Astrocyte (in vitro differentiated cells and primary cell): ENCODE measurements around the gene STARD13. TPM values are rescaled to one million over a fixed set of nuclear protein-coding genes. Genes with fewer than 3 reads are reported as not detected.

Experiments used
- DNase-seq: peaks from one replicate; pipeline ENCODE4 v3.0.0-alpha.2; 2010; ENCODE audit warnings: low read depth
- FAIRE-seq: peaks from 2 replicates; lab custom pipeline; 2011; peaks lifted over from hg19 to GRCh38; lab: Jason Lieb, UNC
- H2AFZ ChIP-seq: 2 replicates; pipeline ENCODE4 v1.6.0; 2012; ENCODE audit warnings: low read depth, low read length, inconsistent platforms
- H3K27ac ChIP-seq: 2 replicates; pipeline ENCODE4 v1.5.1; 2011; ENCODE audit warnings: low read depth, low read length, inconsistent platforms
- H3K27me3 ChIP-seq: 2 replicates; pipeline ENCODE4 v1.6.0; 2011; ENCODE audit warnings: low read length, inconsistent platforms; ENCODE audit not compliant: insufficient read depth
- H3K36me3 ChIP-seq: 2 replicates; pipeline ENCODE4 v1.5.1; 2011; ENCODE audit warnings: low read length, inconsistent platforms; ENCODE audit not compliant: insufficient read depth
- H3K4me1 ChIP-seq: 2 replicates; pipeline ENCODE4 v1.5.1; 2011; ENCODE audit warnings: low read length, inconsistent platforms; ENCODE audit not compliant: insufficient read depth
- H3K4me2 ChIP-seq: 2 replicates; pipeline ENCODE4 v1.6.0; 2012; ENCODE audit warnings: low read length, inconsistent platforms
- H3K4me3 ChIP-seq: 2 replicates; pipeline ENCODE4 v1.5.1; 2011; ENCODE audit warnings: low read depth, mild to moderate bottlenecking, low read length, inconsistent platforms; ENCODE audit not compliant: insufficient read depth
- H3K79me2 ChIP-seq: 2 replicates; pipeline ENCODE4 v1.6.0; 2012; ENCODE audit warnings: mild to moderate bottlenecking, low read length, inconsistent platforms; ENCODE audit not compliant: insufficient read depth
- H3K9ac ChIP-seq: 2 replicates; pipeline ENCODE4 v1.6.0; 2012; ENCODE audit warnings: mild to moderate bottlenecking, low read length, inconsistent platforms
- H3K9me3 ChIP-seq: 2 replicates; pipeline ENCODE4 v1.5.1; 2012; ENCODE audit warnings: low read depth, mild to moderate bottlenecking, low read length, inconsistent platforms; ENCODE audit not compliant: insufficient read depth
- H4K20me1 ChIP-seq: 2 replicates; pipeline ENCODE4 v1.6.0; 2012; ENCODE audit warnings: low read length, inconsistent platforms; ENCODE audit not compliant: insufficient read depth
- H3K27ac Mint-ChIP-seq: one replicate; pipeline ENCODE4 v1.8.0; 2021; ENCODE audit warnings: mild to moderate bottlenecking, mixed read lengths; ENCODE audit not compliant: unreplicated experiment
- H3K27me3 Mint-ChIP-seq: one replicate; pipeline ENCODE4 v1.8.0; 2021; ENCODE audit warnings: low read depth, mixed read lengths; ENCODE audit not compliant: unreplicated experiment
- H3K36me3 Mint-ChIP-seq: one replicate; pipeline ENCODE4 v1.8.0; 2021; ENCODE audit warnings: low read depth, mixed read lengths; ENCODE audit not compliant: unreplicated experiment
- H3K4me1 Mint-ChIP-seq: one replicate; pipeline ENCODE4 v1.8.0; 2021; ENCODE audit warnings: low read depth, mixed read lengths; ENCODE audit not compliant: unreplicated experiment
- H3K4me3 Mint-ChIP-seq: one replicate; pipeline ENCODE4 v1.8.0; 2021; ENCODE audit warnings: mild to moderate bottlenecking, moderate library complexity, mixed read lengths; ENCODE audit not compliant: unreplicated experiment
- H3K9me3 Mint-ChIP-seq: one replicate; pipeline ENCODE4 v1.8.0; 2021; ENCODE audit warnings: mild to moderate bottlenecking, mixed read lengths; ENCODE audit not compliant: unreplicated experiment
- EZH2 ChIP-seq: IDR thresholded peaks from 2 replicates; pipeline ENCODE4 v1.6.1; 2012; ENCODE audit warnings: mild to moderate bottlenecking, low read length, inconsistent platforms; ENCODE audit not compliant: insufficient read depth
- total RNA-seq: library from RNA; stranded (reverse); gene quantifications from 2 replicates; pipeline ENCODE4 v1.2.1, GENCODE V29; 2021
- TF ChIP-seq, protein P1 (sequence below): IDR thresholded peaks from 2 replicates; pipeline ENCODE4 v1.5.1; 2011; ENCODE audit warnings: low read depth, mild to moderate bottlenecking, inconsistent platforms, low read length, moderate library complexity; ENCODE audit not compliant: insufficient read depth

STARD13 gene
- total RNA-seq, 1 donor from 2014 or later, result 30.1 TPM

DNA sequence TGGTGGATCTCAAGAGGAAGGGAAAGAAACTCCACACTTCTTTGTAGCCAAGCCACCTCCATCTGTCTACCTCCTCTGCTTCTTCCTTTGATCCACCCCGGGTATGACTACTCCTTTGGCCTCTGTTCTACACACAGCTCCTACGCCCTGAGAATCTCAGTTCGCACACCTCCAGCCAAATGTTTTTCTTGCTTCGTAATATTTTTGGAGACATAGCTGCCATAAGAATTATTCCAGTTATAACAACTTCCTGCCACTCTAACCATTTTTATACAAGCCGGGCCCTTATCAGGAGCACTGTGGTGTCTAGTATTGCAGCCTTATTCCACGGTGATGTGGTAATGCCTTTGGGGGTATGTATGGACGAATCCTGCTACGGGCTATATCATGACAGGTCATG, 126.7 kb downstream of the STARD13 start:
- no peak overlapping the region for H2AFZ ChIP-seq
- TF ChIP-seq, protein P1, sequence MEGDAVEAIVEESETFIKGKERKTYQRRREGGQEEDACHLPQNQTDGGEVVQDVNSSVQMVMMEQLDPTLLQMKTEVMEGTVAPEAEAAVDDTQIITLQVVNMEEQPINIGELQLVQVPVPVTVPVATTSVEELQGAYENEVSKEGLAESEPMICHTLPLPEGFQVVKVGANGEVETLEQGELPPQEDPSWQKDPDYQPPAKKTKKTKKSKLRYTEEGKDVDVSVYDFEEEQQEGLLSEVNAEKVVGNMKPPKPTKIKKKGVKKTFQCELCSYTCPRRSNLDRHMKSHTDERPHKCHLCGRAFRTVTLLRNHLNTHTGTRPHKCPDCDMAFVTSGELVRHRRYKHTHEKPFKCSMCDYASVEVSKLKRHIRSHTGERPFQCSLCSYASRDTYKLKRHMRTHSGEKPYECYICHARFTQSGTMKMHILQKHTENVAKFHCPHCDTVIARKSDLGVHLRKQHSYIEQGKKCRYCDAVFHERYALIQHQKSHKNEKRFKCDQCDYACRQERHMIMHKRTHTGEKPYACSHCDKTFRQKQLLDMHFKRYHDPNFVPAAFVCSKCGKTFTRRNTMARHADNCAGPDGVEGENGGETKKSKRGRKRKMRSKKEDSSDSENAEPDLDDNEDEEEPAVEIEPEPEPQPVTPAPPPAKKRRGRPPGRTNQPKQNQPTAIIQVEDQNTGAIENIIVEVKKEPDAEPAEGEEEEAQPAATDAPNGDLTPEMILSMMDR, result no peak
- TF ChIP-seq EZH2, result no peak
- H3K9ac ChIP-seq, result peak overlapping the region; percentile 40
- DNase-seq (no peak), FAIRE-seq (no peak)
- no peaks in the 10 kb centered on the region for H3K9me3 ChIP-seq
- no peaks in the 10 kb centered on the region for H3K27me3 ChIP-seq
- peaks cover 14% of the 10 kb centered on the region for H3K9me3 Mint-ChIP-seq
- H3K4me1 ChIP-seq, result peaks cover 6% of the 10 kb centered on the region
- no peak overlapping the region for H3K4me2 ChIP-seq
- peaks cover 30% of the 10 kb centered on the region for H3K36me3 Mint-ChIP-seq
- H4K20me1 ChIP-seq, result no peaks in the 10 kb centered on the region
- H3K79me2 ChIP-seq, result peaks cover 36% of the 10 kb centered on the region
- peak overlapping the region; percentile 45 for H3K27ac ChIP-seq
- H3K27me3 Mint-ChIP-seq, result no peaks in the 10 kb centered on the region
- H3K4me3 Mint-ChIP-seq, result no peak overlapping the region
- peaks cover 1% of the 10 kb centered on the region for H3K4me1 Mint-ChIP-seq
- H3K27ac Mint-ChIP-seq, result no peak overlapping the region
- no peak overlapping the region for H3K4me3 ChIP-seq
- peaks cover 12% of the 10 kb centered on the region for H3K36me3 ChIP-seq

DNA sequence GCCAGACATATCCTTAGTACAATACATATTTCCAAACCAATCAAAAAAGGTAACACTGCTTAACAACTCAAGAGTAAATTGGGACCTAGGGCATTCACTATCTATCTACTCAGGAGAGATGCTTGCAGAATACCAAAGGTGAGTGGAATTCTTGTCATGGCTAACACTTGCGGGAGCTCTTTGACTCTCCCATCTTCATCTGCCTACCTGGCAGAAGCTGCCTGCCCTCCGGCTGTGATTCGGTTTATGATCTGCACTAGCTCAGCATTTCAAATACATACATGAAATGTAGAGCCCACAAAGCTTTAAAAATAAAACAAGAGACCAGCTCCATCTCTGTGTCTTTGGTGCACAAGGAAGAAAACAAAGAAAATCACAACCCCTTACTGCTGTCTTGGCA, 127.3 kb downstream of the STARD13 start:
- no peak for FAIRE-seq

DNA sequence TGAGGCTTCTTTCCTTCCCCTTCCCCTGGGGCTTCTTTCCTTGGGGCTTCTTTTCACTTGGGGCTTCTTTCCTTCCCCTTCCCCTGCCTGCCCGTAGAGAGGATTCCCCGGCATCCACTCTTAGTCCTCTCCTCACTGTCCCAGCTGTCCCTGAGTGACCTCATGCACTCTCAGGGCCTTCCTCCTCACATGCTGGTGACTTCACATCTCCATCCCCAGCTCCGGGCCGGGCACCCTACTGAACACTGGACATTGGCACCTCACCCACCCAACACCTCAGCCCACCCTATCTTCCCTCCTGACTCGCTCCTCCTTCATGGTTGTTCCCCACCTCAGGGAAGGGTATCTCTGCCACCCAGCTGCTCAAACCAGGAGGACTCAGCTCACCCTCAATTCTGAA, 130.6 kb downstream of the STARD13 start:
- peaks cover 17% of the 10 kb centered on the region for H3K4me1 ChIP-seq
- peaks cover 40% of the 10 kb centered on the region for H3K79me2 ChIP-seq
- H3K9me3 ChIP-seq, result no peaks in the 10 kb centered on the region
- no peak overlapping the region for H2AFZ ChIP-seq
- peaks cover 4% of the 10 kb centered on the region for H3K36me3 ChIP-seq
- no peak overlapping the region for H3K4me2 ChIP-seq
- peak overlapping the region; percentile 84 for H3K27ac ChIP-seq
- no peaks in the 10 kb centered on the region for H3K27me3 ChIP-seq
- no peak overlapping the region for H3K4me3 ChIP-seq
- TF ChIP-seq EZH2, result no peak
- TF ChIP-seq, protein P1, result no peak
- DNase-seq, result no peak
- peak overlapping the region; percentile 70 for H3K9ac ChIP-seq
- H3K9me3 Mint-ChIP-seq, result peaks cover 2% of the 10 kb centered on the region
- peaks cover 5% of the 10 kb centered on the region for H3K4me1 Mint-ChIP-seq
- no peaks in the 10 kb centered on the region for H3K27me3 Mint-ChIP-seq
- H3K36me3 Mint-ChIP-seq, result peaks cover 22% of the 10 kb centered on the region
- H3K4me3 Mint-ChIP-seq, result no peak overlapping the region
- no peak for FAIRE-seq
- H3K27ac Mint-ChIP-seq, result peak overlapping the region; percentile 83
- H4K20me1 ChIP-seq, result no peaks in the 10 kb centered on the region

More for the DNA sequence above, 127.3 kb downstream of the STARD13 start:
- TF ChIP-seq, protein P1, result no peak
- no peak for TF ChIP-seq EZH2
- Histone ChIP-seq H3K9ac (peak overlapping the region; percentile 40), H3K79me2 (peaks cover 36% of the 10 kb centered on the region), H3K36me3 (peaks cover 10% of the 10 kb centered on the region), H3K4me3 (no peak overlapping the region), H3K4me2 (no peak overlapping the region), H4K20me1 (no peaks in the 10 kb centered on the region), H3K27ac (peak overlapping the region; percentile 45), H3K27me3 (no peaks in the 10 kb centered on the region), H2AFZ (no peak overlapping the region), H3K4me1 (peaks cover 12% of the 10 kb centered on the region), H3K9me3 (no peaks in the 10 kb centered on the region)
- Mint-ChIP-seq H3K9me3 (peaks cover 14% of the 10 kb centered on the region), H3K4me3 (no peak overlapping the region), H3K4me1 (no peaks in the 10 kb centered on the region), H3K36me3 (peaks cover 30% of the 10 kb centered on the region), H3K27ac (no peak overlapping the region), H3K27me3 (no peaks in the 10 kb centered on the region)
- no peak for DNase-seq
